ENCODE data around the gene NXPE4.

GRCh38 chr11:114524122-114524521 is 71.5 kb downstream of the NXPE4 start:
- TF ChIP-seq CTCF (IDR thresholded peaks at IDR 0.05) (no peak), POLR2A (IDR thresholded peaks at IDR 0.05) (no peak), POLR2AphosphoS5 (IDR thresholded peaks at IDR 0.05; ENCODE audit: insufficient read depth in 1 of 2, low read depth in 1 of 2) (no peak)

Measured in vagina (tissue), 2 donors.